ENCODE measurements around the gene NAA80.

The NAA80 gene

GRCh38 chr3:50250514-50250913 lies 48.7 kb downstream of the NAA80 start:
- Histone ChIP-seq H3K27ac (no peak overlapping the region), H3K9me3 (ENCODE audit: severe bottlenecking) (no peaks in the 10 kb centered on the region), H3K27me3 (ENCODE audit: insufficient read depth, low read depth, severe bottlenecking) (no peaks in the 10 kb centered on the region), H3K36me3 (peaks cover 29% of the 10 kb centered on the region), H3K4me3 (ENCODE audit: low read depth, low read length) (no peak overlapping the region)
- TF ChIP-seq CTCF (IDR thresholded peaks at IDR 0.05; ENCODE audit: low read depth, low read length): no peak
- DNase-seq: no peak

GRCh38 chr3:50249457-50249856 lies 49.7 kb downstream of the NAA80 start:
- Histone ChIP-seq H3K9me3 (ENCODE audit: severe bottlenecking) (no peaks in the 10 kb centered on the region), H3K27me3 (ENCODE audit: insufficient read depth, low read depth, severe bottlenecking) (no peaks in the 10 kb centered on the region), H3K27ac (no peak overlapping the region), H3K36me3 (peaks cover 25% of the 10 kb centered on the region), H3K4me3 (ENCODE audit: low read depth, low read length) (no peak overlapping the region)
- DNase-seq: no peak
- no peak for TF ChIP-seq CTCF (IDR thresholded peaks at IDR 0.05; ENCODE audit: low read depth, low read length)

GRCh38 chr3:50248387-50248786 lies 50.8 kb downstream of the NAA80 start:
- Histone ChIP-seq H3K9me3 (ENCODE audit: severe bottlenecking) (no peaks in the 10 kb centered on the region), H3K4me3 (ENCODE audit: low read depth, low read length) (no peak overlapping the region), H3K36me3 (peaks cover 23% of the 10 kb centered on the region), H3K27ac (no peak overlapping the region), H3K27me3 (ENCODE audit: insufficient read depth, low read depth, severe bottlenecking) (no peaks in the 10 kb centered on the region)
- no peak for TF ChIP-seq CTCF (IDR thresholded peaks at IDR 0.05; ENCODE audit: low read depth, low read length)
- no peak for DNase-seq

- no peak for DNase-seq
- Histone ChIP-seq H3K9me3 (ENCODE audit: severe bottlenecking) (no peaks in the 10 kb centered on the region), H3K27ac (peak overlapping the region; percentile 85), H3K36me3 (peaks cover 12% of the 10 kb centered on the region), H3K27me3 (ENCODE audit: insufficient read depth, low read depth, severe bottlenecking) (no peaks in the 10 kb centered on the region), H3K4me3 (ENCODE audit: low read depth, low read length) (no peak overlapping the region)
- no peak for TF ChIP-seq CTCF (IDR thresholded peaks at IDR 0.05; ENCODE audit: low read depth, low read length)
Observed at GRCh38 chr3:50246517-50246954, 52.7 kb downstream of the NAA80 start.

Measured in WERI-Rb-1 (cell line).